NCI-H526 treated with DMSO at 0.1 percent for 48 hours (cell line): ENCODE measurements around the gene ST7.
"Not testable (repeated sequence)": the region's sequence is repeated elsewhere in the genome, so short reads cannot be mapped to it uniquely, and the experiment has no call there.

Source experiments
- DNase-seq: peaks from one replicate; lab custom pipeline; 2025; lab: John Stamatoyannopoulos, UW

The ST7 gene

GRCh38 chr7:117229350-117229749, 276.0 kb downstream of the ST7 start:
- no peak for DNase-seq

DNA sequence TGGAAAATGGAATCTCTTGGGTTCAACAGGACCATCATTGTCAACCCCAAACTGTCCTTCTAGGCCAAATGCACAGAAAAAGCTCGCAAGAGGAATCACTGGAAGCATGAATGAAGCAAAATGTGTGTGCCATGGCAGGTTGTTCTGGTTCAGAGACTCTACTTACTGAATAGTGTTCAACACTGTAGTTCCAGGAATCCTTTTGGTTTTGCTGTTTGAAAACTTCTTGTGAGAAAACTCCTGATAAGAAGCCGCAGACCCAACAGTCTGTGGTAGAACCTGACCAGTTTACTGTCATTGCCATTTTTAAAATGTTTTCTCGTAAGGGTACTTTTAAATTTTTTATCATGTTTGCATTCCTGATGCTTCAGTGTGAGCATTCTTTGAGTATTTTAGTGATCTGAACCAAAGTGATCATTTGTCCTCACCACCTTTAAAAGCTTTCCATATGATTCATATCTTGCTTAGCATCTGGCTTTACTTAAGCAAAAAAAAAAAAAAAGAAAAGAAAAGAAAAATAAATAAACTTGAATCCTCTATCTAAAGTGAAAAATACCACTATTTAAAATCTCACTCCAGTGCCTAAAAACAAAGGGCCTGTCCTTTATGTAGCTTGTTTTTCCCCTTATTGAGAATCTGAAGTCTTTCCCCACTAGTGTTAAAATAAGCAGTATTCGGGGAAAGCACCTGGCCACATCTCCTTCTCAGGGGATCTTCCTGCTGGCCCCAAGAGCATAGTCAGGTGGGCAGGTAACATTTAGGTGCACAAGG, 277.2 kb downstream of the ST7 start:
- DNase-seq: no peak

DNA sequence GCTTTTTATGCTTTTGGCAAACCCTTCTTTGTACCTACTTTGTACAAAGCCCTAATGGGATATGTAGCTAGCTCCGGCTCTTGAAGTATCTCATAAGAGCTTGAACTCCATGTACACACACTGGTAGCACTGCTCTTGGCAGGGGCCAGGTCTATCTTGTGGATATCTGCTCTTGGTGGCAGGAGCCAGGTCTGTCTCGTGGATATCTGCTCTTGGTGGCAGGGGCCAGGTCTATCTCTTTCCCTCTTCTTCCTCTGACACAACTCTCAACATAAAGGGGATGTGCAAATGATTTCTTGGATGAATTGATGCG, 277.7 kb downstream of the ST7 start:
- DNase-seq: no peak

GRCh38 chr7:117237646-117238045, 284.3 kb downstream of the ST7 start:
- DNase-seq: no peak

DNA sequence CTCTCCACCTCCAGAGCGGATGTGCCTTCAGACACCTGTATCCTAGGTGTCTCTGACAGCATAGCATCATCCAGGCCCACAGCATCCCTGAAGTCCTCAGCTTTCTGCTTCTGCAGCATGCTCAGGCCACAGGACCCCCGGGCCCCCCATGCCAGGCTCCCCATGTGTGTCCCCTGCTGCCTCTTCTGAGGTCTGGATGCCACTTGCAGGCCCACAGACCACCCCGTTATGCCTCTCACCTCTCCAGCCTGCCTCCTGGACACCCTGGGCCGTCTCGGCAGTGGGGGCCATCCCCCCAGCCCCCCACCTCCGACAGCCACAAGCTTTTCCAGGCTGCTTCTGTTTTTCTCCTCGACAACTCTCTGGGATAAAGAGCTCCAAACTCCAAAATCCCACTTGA, 285.2 kb downstream of the ST7 start:
- no peak for DNase-seq

DNA sequence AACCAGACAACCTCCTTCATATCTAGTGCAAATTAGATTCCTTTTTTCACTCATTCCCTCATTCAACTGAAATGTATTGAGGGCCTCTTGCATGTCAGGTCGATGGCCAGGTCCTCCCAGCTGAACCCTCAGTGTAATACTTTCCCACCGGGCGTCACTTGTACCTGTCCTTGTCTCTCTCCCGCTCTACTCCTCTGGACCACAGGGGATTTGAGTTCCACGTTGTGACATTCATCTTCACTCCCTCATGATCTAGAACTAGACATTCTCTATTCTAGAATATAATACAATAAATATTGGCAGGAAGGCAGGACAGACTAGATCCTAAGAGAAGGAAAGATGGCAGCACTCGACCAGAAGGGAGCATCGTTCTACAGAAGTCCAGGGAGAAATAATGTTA, 285.6 kb downstream of the ST7 start:
- no peak for DNase-seq

DNA sequence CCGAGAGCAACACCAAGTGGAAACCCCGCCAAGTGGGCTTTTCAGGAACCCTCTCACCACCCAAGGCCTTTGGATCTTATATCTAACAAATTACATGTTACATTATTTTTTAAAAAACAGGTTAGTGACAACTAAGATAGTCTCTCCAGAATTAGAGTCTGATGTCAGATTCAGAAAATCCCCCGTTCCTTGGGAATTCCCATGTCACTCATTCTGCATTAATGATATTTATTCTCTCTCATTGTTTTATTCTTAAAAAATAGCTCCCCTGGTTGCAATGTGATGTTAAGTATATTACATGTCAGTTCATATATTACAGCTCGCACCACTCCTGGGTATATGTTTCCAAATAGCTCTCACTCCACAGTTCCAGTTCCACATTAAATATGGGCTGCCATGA, 287.8 kb downstream of the ST7 start:
- no peak for DNase-seq

DNA sequence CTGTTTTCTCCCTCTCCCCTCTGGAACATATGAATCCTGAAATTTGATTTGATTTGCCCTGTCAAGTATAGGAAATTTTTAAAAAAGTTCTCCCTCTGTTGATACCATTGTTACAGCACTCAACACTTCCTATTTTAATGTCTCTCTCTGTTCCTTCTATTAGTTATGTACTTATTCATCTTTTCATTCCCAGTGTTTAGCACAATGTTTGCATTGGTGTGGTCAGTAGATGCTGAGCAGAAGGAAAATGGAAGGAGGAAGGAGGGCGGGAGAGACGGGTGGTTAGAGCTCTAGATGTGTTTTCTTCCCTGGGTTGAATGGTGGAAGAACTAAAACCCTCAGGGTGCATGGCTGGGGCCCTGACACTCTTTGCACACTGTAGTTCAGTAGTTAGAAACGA, 290.1 kb downstream of the ST7 start:
- DNase-seq: no peak

GRCh38 chr7:117245703-117246102, 292.4 kb downstream of the ST7 start:
- DNase-seq: not testable (repeated sequence)

DNA sequence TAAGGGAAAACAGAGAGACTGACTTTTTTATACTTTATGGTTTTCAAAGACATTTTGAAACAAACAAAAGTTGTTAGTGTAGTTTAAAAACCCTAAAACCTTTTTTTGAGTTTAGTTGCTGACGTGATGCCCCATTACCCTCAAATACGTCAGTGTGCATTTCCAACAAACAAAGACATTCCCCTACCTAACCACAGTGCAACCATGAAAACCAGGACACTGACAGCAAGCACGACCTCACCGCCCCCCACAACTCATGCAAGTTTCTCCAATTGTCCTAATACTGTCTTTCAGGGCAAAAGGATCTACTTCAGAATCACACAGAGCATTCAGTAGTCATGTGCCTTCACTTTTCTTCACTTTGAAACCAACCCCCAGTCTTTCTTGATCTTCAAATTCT, 294.5 kb downstream of the ST7 start:
- no peak for DNase-seq

GRCh38 chr7:117248829-117249228, 295.5 kb downstream of the ST7 start:
- no peak for DNase-seq

DNA sequence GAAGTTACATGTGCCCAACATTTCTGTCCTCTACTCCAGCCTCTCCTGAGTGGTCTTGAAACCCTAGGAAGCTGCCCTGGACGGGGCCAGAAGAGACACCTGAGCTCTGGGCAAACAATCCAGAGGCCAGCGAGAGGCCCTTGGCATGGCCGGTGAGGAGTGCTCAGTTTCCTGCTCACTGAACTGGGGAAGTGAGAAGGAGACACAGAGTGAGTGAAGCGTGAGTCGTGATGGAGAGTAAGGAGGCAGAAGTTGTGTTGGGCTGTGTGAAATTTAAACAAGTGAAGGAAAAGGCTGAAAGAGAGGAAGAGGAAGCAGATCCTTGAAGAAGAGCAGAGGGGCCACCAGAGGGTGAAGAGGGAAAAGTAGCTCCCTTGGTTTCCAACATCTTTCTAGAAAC, 296.4 kb downstream of the ST7 start:
- no peak for DNase-seq

DNA sequence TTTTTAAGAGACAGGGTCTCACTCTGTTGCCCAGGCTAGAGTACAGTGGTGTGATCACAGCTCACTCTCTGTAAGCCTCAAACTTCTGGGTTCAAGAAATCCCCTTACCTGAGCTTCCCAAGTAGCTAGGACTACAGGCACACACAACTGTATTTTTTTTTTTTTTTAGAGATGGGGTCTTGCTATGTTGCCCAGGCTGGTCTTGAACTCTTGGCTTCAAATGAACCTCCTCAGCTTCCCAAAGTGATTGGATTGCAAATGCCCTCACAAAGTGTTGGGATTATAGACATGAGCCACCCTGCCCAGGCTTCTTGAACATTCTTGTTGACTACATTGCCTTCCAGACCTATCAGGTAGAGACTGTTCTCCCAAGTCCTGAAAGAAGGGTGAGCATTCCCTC, 296.9 kb downstream of the ST7 start:
- DNase-seq: no peak

DNA sequence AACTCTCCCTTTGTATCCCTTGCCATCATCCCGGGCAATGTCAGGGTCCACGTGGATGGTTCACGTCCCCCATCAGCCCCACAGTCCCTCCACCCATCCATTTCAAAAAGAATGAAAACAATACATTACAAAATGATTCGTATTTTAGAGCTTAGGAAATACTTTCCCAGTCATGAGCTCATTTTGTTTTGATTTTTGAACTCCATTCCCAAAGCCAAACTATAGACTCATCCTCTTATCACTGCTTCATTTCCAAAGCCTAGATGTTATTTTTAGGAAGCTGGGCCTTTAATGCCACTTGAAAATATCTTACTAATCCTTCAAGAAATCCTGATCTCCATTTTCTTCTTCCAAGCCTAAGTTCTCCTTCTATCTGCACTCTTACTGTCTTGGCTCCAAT, 297.5 kb downstream of the ST7 start:
- no peak for DNase-seq

GRCh38 chr7:117251687-117252086, 298.4 kb downstream of the ST7 start:
- no peak for DNase-seq

- DNase-seq: no peak
Observed at GRCh38 chr7:117259615-117260014, 306.3 kb downstream of the ST7 start.

GRCh38 chr7:117262546-117262945, 309.2 kb downstream of the ST7 start:
- DNase-seq: no peak

DNA sequence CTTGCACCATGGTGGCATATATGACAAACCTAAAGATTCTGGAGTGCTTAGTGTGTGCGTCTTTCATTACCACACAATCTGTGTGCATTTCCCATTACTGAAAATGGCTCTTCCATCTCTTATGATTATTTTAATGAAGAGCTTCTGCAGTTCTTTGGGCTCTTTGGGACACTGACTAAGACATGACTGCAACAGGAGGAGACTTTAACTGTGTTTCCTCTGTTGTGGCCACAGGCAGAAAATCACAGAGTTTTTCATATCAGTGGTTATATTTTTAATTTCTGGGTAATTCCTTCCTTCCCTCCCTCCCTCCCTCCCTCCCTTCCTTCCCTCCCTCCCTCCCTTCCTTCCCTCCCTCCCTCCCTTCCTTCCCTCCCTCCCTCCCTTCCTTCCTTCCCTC, 311.4 kb downstream of the ST7 start:
- DNase-seq: no peak

DNA sequence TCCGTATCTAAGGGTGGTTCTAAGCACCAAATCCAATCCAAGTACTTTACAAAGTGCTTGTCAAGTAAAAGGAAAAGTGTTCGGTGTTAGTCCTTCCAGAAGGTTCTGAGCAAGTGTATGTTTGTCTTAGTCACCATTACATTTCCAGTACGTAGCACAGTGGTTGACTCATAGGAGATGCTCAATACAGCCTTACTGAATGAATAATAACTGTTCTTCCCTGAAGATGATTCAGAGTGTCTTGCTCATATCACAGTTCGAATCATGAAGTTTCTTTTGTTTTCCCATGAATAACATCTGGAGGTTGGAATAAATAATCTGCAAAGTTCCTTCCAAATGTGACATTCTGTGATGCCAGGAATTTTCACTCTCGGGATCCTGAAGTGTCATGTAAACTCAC, 316.1 kb downstream of the ST7 start:
- no peak for DNase-seq

DNA sequence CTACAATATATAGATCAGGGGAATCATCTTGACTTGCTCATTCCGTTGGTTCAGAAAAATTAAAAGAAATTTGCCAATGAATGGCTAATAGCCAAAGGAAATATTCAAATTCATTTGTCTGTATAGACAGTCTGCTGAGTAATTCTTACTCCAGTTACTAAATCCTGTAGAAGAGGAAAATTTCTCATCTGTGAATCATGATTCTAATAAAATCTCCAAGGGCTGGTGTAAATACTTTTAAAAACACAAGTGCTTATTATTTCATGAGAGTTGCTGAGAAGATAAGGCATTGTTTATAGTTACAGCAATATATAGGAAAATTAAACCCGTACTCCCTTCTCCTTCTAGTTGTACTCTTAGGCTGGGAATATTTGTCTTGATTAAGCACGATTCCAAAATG, 316.6 kb downstream of the ST7 start:
- no peak for DNase-seq

GRCh38 chr7:117270371-117270770, 317.1 kb downstream of the ST7 start:
- no peak for DNase-seq

- DNase-seq: no peak
Observed at GRCh38 chr7:117271566-117271965, 318.3 kb downstream of the ST7 start.

DNA sequence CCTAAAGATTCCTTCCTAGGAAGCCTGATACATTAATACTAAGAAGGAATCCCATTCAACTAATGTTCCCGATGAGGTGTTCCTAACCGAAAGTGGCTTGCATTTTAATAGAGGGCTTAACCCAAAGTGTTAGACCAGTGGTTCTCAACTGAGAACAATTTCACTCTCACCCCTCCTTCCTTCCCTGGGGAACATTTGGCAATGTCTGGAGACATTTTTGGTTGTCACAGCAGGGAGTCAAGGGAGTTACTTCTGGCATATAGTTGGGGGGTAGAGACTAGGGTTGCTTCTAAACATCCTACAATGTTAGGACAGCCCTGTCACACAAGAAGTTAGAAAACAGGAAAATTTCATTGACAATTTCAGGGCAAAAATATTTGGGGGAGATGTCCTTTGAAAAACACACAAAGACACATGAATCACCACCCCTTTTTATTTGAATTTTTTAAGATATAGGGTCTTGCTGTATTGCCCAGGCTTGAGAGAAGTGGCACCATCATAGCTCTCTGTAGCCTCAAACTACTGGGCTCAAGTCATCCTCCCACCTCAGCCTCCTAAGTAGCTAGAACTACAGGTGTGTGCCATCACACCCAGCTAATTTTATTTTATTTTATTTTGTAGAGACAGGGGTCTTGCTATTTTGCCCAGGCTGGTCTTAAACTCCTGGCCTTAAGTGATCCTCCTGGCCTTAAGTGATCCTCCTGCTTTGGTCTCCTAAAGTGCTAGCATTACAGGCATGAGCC, 318.9 kb downstream of the ST7 start:
- DNase-seq: no peak

GRCh38 chr7:117273325-117273724, 320.0 kb downstream of the ST7 start:
- DNase-seq: no peak
